ENCODE measurements around the gene SERPINB2. TPM values are rescaled to one million over a fixed set of nuclear protein-coding genes. Genes with fewer than 3 reads are reported as not detected.

SERPINB2 gene
- total RNA-seq, 1 donor = 0.72 TPM

GRCh38 chr18:63905361-63905760 lies 17.9 kb downstream of the SERPINB2 start:
- no peaks in the 10 kb centered on the region for H3K4me1 ChIP-seq (ENCODE audit: insufficient read depth, low read length)
- no peaks in the 10 kb centered on the region for H3K27me3 ChIP-seq (ENCODE audit: insufficient read depth, low read length)
- H3K4me2 ChIP-seq (ENCODE audit: insufficient read depth, low read length) = no peak overlapping the region
- no peak overlapping the region for H3K4me3 ChIP-seq (ENCODE audit: insufficient read depth, low read length)
- H2AFZ ChIP-seq (ENCODE audit: low read length) = no peak overlapping the region
- no peaks in the 10 kb centered on the region for H4K20me1 ChIP-seq (ENCODE audit: insufficient read depth, low read length)
- no peaks in the 10 kb centered on the region for H3K79me2 ChIP-seq (ENCODE audit: insufficient read depth, low read length)
- no peaks in the 10 kb centered on the region for H3K36me3 ChIP-seq (ENCODE audit: insufficient read depth, low read length)
- no peak overlapping the region for H3K27ac ChIP-seq (ENCODE audit: low read depth, low read length)
- TF ChIP-seq, protein P1, sequence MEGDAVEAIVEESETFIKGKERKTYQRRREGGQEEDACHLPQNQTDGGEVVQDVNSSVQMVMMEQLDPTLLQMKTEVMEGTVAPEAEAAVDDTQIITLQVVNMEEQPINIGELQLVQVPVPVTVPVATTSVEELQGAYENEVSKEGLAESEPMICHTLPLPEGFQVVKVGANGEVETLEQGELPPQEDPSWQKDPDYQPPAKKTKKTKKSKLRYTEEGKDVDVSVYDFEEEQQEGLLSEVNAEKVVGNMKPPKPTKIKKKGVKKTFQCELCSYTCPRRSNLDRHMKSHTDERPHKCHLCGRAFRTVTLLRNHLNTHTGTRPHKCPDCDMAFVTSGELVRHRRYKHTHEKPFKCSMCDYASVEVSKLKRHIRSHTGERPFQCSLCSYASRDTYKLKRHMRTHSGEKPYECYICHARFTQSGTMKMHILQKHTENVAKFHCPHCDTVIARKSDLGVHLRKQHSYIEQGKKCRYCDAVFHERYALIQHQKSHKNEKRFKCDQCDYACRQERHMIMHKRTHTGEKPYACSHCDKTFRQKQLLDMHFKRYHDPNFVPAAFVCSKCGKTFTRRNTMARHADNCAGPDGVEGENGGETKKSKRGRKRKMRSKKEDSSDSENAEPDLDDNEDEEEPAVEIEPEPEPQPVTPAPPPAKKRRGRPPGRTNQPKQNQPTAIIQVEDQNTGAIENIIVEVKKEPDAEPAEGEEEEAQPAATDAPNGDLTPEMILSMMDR (IDR thresholded peaks at IDR 0.05; ENCODE audit: extremely low read depth, low read depth, low read length) = no peak
- no peak for DNase-seq (ENCODE audit: insufficient read length, low spot score, missing footprints)
- no peaks in the 10 kb centered on the region for H3K9me3 ChIP-seq (ENCODE audit: low read depth, low read length)

DNA sequence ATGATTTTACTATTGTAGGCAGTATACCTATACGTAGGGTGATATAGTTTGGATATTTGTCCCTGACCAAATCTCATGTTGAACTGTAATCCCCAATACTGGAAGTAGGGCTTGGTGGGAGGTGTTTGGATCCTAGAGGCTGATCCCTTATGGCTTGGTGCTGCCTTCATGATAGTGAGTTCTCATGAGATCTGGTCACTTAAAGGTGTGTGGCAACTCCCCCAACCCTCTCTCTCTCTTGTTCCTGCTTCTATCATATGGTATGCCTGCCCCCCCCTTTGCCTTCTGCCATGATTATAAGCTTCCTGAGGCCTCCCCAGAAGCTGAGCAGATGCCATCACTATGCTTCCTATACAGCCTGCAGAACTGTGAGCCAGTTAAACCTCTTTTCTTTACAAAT lies 18.6 kb downstream of the SERPINB2 start:
- TF ChIP-seq, protein P1 (IDR thresholded peaks at IDR 0.05; ENCODE audit: extremely low read depth, low read depth, low read length) = no peak
- H4K20me1 ChIP-seq (ENCODE audit: insufficient read depth, low read length) = no peaks in the 10 kb centered on the region
- no peaks in the 10 kb centered on the region for H3K36me3 ChIP-seq (ENCODE audit: insufficient read depth, low read length)
- no peak overlapping the region for H3K4me2 ChIP-seq (ENCODE audit: insufficient read depth, low read length)
- no peaks in the 10 kb centered on the region for H3K9me3 ChIP-seq (ENCODE audit: low read depth, low read length)
- H3K4me3 ChIP-seq (ENCODE audit: insufficient read depth, low read length) = no peak overlapping the region
- H2AFZ ChIP-seq (ENCODE audit: low read length) = no peak overlapping the region
- no peak overlapping the region for H3K27ac ChIP-seq (ENCODE audit: low read depth, low read length)
- no peaks in the 10 kb centered on the region for H3K4me1 ChIP-seq (ENCODE audit: insufficient read depth, low read length)
- no peaks in the 10 kb centered on the region for H3K27me3 ChIP-seq (ENCODE audit: insufficient read depth, low read length)
- DNase-seq (ENCODE audit: insufficient read length, low spot score, missing footprints) = no peak
- H3K79me2 ChIP-seq (ENCODE audit: insufficient read depth, low read length) = no peaks in the 10 kb centered on the region

- TF ChIP-seq, protein P1 (IDR thresholded peaks at IDR 0.05; ENCODE audit: extremely low read depth, low read depth, low read length) = no peak
These were observed 20.2 kb downstream of the SERPINB2 start, which contains the start of gene SERPINB10 for GRCh38 chr18:63907664-63908063. TSS of gene SERPINB10 (plus strand) at chr18:63907958. CDS start at chr18:63915511, 7,553 bp downstream.

DNA sequence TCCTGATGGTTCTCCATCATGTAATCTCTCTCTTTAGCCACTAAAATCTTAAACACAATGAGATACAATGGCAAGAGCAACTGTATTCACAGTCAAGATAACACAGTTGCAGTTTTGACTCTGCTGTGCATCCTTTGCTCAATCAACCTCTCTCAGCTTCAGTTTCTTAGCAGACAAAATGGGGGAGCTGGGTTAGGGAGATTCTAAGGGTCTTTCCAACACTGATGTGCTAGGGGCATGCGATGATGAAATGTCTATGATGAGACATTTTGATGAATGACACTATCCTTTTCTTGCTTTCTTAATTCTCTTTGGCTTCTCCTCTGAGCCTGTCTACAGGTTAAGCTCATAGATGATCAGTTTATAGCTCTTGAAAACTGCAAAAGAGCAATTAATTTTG lies 21.4 kb downstream of the SERPINB2 start:
- H3K4me2 ChIP-seq (ENCODE audit: insufficient read depth, low read length) = no peak overlapping the region
- TF ChIP-seq, protein P1 (IDR thresholded peaks at IDR 0.05; ENCODE audit: extremely low read depth, low read depth, low read length) = no peak
- no peaks in the 10 kb centered on the region for H3K36me3 ChIP-seq (ENCODE audit: insufficient read depth, low read length)
- H3K27ac ChIP-seq (ENCODE audit: low read depth, low read length) = no peak overlapping the region
- H3K4me3 ChIP-seq (ENCODE audit: insufficient read depth, low read length) = no peak overlapping the region
- H4K20me1 ChIP-seq (ENCODE audit: insufficient read depth, low read length) = no peaks in the 10 kb centered on the region
- no peaks in the 10 kb centered on the region for H3K9me3 ChIP-seq (ENCODE audit: low read depth, low read length)
- H3K27me3 ChIP-seq (ENCODE audit: insufficient read depth, low read length) = no peaks in the 10 kb centered on the region
- no peaks in the 10 kb centered on the region for H3K4me1 ChIP-seq (ENCODE audit: insufficient read depth, low read length)
- no peaks in the 10 kb centered on the region for H3K79me2 ChIP-seq (ENCODE audit: insufficient read depth, low read length)
- no peak overlapping the region for H2AFZ ChIP-seq (ENCODE audit: low read length)
- no peak for DNase-seq (ENCODE audit: insufficient read length, low spot score, missing footprints)

More at GRCh38 chr18:63907664-63908063, 20.2 kb downstream of the SERPINB2 start, which contains the start of gene SERPINB10:
- Histone ChIP-seq H4K20me1 (ENCODE audit: insufficient read depth, low read length) (no peaks in the 10 kb centered on the region), H3K27me3 (ENCODE audit: insufficient read depth, low read length) (no peaks in the 10 kb centered on the region), H3K36me3 (ENCODE audit: insufficient read depth, low read length) (no peaks in the 10 kb centered on the region), H3K4me1 (ENCODE audit: insufficient read depth, low read length) (no peaks in the 10 kb centered on the region), H3K79me2 (ENCODE audit: insufficient read depth, low read length) (no peaks in the 10 kb centered on the region), H3K9me3 (ENCODE audit: low read depth, low read length) (no peaks in the 10 kb centered on the region), H3K4me3 (ENCODE audit: insufficient read depth, low read length) (no peak within 1 kb of the TSS), H3K4me2 (ENCODE audit: insufficient read depth, low read length) (no peak within 1 kb of the TSS), H2AFZ (ENCODE audit: low read length) (no peak within 1 kb of the TSS), H3K27ac (ENCODE audit: low read depth, low read length) (no peak within 1 kb of the TSS)
- no peak for DNase-seq (ENCODE audit: insufficient read length, low spot score, missing footprints)
